Left forelimb (tissue), 1 donor: ENCODE measurements around the gene CDKAL1.
"Not testable (repeated sequence)": the region's sequence is repeated elsewhere in the genome, so short reads cannot be mapped to it uniquely, and the experiment has no call there.

Source experiments
- DNase-seq: peaks from one replicate; pipeline ENCODE4 v3.0.0-alpha.2; 2018; ENCODE audit warnings: low spot score

The CDKAL1 gene

DNA sequence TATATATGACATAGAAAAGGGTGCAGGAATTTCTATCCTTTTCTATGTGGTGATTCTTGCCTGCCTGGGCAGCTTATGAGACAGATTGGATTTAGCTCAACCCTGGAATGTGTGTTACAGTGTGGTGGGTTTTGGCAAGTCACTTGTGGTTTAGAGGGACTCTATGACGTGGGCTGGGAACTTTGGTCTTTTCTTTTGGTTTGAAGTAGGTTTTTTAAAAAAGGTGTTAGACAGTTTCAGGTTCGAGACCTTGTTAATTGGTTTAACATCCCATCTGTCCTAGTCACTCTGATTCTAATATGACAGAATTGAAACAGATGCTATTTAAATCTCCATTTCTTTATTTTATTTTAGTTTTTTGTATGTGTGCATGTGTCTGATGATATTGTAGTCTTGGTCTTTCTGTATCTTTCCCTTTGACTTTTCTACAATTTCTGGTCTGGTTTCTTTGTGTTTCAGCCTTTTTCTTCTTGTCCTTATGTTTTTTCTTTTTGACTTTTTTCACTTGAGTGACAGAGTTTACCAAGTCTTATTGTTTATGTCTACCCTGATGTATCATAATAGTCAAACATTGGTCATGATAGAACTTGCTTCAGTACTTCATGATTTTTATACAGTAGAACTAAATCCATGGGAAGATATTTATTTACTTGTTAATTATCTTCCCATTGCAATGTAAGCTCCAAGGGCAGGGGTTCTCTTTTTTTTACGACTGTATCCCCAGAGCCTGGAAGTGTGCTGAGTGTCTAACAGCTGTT, 174.3 kb downstream of the CDKAL1 start:
- DNase-seq = no peak

DNA sequence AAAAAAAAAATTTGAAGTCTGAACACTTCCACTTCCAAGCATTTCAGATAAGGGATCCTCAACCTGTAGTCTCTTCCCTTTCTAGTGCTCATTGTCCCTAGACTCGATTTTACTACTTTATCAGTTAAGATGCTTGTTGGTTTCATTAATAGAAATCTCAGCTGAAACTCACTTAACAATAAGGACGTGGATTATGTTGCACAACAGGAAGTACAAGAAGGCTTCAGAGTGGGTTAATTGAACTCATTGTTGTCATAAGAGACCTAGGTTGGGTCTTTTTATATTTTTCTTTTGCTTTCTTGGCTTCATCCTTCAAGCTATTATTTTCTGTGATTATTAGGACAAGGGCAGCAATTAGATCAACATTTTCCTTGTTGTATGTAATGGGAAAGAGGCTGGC, 175.2 kb downstream of the CDKAL1 start:
- DNase-seq = no peak

DNA sequence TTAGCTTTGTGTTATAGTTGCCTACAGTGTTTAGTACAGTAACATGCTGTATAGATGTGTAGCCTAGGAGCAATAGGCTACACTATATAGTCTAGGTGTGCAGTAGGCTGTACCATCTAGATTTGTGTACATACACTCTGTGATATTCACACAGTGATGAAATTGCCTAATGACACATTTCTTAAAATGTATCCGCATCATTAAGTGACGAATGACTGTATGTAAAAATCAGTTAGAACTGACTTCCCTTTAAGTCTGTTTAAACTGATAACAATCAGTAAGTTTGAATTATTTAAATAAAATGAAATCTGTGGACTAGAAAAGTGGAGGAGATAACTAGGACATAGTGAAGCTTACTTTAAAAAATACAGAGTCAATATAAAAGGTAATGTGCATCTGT, 176.1 kb downstream of the CDKAL1 start:
- DNase-seq = no peak

DNA sequence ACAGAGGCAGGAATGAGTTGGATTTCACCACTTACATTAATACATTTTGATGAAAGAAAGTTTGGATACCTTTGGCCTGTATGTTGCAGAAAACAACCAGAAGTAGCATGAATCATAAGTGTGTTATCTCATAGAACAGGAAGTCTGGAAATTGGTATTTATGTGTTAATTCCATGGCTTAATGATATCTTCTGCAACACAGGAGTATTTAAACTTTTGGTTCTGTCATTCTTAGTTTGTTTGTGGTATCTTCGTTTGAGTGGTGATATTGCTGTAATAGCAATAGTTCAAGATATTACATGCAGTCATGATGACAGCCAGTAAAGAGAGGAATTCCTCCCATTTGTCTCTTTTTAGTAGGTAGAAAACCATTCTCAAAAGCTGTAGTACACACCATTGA, 177.3 kb downstream of the CDKAL1 start:
- DNase-seq = no peak

DNA sequence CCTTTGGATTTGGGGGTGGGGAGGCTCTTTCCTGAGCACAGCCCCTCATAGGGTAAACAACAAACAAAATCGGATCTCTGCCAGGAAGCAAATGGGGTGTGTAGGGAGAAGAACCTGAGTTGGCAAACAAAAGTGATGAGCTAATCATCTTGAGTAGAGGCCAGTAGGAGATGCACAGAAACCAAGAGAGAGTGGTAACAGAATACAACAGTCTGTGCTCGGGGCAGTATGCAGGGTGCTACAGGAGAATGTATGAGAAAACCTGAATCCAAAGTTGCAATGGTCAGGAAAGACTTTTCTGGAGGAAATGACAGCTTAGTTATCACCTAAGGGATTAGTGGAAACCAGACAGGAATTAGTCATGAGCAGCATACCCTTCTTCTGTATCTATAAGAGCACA, 177.8 kb downstream of the CDKAL1 start:
- DNase-seq = no peak

DNA sequence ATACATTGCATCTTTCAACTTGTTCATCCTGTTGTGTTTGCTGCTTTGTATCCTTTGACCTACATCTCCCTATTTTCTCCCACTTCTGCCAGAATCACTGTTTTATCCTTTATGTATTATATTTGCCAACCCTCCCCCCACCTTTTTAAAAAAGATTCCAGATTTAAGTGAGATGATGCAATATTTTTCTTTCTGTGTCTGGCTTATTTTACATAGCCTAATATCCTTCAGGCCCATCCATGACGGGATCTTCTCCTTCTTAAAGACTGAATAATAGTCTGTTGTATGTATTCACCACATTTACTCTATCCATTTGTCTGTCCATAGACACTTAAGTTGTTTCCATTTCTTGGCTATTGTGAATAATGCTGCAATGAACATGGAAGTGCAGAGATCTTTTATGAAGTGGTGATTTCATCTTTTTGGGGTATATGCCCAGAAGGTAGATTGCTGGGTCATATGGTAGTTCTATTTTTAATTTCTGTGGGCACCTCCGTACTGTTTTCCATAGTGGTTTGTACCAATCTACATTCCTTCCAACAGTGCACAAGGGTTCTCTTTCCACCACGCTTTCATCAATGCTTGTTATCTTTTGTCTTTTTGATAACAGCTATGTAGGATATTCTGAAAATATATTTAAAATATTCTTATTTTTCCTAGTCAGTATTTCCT, 181.0 kb downstream of the CDKAL1 start:
- DNase-seq = no peak

DNA sequence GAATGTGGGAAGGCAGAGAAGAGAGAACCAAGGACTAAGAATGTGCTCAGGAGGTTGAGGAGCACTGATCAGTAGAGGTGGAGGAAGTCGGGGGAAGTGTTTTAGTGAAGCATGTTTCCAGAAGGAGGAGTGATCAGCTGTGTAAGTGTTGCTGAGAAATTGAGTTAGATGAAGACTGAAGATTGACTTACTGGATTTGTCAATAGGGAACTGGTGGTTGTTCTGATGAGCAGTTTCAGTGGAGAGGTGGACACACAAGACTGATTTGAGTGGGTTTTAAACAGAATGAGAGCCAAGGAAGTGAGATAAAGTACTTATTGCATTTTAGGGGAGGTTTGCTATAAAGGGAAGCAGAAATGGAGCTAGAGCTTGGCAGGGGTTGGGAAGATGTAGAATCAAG, 182.6 kb downstream of the CDKAL1 start:
- no peak for DNase-seq

DNA sequence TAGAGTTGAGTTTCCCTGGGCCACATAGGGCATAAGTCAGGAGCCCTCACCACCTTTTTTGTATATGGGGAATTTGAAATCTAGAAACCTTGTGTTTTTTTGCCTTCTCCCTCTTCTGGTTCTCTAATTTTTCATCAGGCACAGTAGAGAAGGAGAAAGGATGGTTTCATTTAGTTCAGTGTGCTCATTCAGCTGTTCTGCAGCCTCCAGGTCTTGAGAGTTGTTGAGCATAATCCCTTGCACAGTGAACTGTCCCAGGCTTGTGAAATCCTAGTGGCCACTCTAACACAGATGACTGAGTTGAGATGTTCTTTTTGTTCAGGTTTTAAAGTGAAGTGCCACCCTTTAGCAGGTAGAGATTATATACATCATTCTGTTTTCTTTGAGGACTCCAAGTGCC, 183.5 kb downstream of the CDKAL1 start:
- no peak for DNase-seq

DNA sequence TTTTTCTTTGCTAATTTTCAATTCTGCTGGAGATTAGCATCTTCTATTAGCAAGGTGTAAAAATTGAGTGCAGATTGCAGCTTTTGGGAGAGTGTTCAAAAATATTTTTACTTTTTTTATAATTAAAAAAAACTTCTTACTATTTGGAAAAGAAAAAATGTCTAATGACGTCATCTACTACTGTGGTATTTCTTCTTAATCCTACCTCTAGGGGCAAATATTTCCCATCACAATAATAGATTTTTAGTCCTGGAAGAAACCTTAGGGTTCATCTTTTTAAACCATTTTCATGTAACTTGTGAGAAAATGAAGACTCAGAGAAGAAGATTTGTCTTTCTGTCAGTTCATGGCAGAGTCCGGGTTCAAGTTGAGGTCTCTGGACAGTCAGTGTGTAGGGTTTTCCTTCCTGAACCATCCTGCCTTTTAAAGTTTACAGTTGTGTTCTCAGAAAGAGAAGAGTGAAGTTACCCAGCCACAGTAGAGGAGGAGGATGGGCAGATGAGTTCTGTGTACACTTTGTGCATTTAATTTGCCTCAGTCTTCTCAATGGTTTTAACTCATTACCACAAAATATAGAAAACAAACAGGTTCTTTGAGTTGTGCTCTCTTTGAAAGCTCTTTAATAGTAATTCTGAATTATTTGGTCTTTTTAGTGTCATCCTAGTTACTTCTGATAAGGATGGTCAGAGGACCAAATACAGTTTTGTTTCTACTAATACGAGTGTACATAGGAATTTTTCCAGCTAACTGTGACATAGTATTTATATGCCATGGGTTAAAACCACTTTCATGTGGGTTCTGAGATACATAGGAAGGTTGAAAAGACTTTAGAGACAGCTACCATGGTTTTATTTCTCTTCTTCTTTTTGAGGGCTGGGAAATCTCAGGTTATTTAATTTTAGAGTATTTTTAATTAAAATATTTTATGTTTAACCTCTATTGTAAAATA, 184.7 kb downstream of the CDKAL1 start:
- DNase-seq = no peak

DNA sequence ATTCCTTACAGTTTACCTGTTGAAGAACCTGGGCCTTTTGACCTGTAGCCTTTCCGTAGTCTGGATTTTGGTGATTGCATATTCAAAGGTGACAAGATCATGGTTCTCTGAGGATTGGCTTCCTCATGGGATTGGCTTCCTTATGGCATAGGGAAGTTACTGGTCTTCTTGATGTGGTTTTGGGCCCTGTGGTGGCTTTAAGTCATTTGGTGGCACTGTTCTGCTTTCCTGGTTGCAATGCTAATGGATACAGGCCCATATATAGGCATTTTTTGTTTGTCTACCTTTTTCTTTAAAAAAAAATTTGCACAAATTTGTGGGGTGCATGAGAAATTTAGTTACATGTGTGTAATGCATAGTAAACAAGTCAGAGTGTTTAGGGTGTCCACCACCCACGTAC, 185.7 kb downstream of the CDKAL1 start:
- no peak for DNase-seq

DNA sequence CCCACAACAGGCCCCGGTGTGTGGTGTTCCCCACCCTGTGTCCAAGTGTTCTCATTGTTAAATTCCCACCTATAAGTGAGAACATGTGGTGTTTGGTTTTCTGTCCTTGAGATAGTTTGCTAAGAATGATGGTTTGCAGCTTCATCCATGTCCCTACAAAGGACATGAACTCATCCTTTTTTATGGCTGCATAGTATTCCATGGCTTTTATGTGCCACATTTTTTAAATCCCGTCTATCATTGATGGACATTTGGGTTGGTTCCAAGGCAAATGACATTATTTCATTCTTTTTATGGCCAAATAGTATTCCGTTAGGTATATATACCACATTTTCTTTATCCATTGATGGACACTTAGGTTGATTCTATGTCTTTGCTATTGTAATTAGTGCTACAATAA, 186.9 kb downstream of the CDKAL1 start:
- DNase-seq = not testable (repeated sequence)

DNA sequence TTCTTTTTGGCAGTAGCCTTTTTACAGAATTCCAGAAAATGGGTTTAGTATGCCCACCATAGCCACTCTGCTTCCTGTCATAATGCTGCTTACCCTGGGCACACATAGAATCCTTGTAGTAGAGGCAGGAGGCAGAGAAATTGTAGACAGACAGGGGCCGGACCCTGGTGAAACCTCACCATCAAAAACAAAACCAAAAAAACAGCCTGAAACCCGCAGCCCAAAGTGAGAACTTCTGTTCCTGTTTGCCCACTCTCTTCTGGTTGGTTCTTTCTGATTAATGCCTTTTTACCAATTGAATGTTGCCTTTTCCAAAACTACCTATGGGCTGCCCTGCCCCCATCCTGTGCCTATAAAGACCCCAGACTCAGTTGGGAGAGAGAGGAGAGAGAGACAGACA, 188.2 kb downstream of the CDKAL1 start:
- DNase-seq = no peak

DNA sequence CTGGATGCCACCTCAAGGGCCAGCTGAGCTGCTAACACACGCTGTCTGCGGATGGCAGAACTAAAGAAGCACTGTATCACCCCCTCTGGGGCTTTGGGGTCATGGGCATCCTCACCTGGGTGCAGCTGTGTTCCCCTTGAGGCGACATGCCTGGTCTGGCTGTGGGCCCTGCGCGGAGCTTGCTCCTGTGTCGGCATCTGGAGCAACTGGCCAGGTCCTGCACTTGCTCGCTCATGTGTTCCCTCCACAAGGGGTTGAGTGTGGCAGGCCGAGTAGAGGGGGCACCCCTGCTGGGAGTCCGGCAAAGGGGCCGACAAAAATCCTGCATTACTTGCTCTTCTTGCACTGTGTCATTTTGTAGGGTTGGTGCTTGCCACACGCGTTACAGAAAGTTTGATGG, 189.0 kb downstream of the CDKAL1 start:
- DNase-seq = no peak

DNA sequence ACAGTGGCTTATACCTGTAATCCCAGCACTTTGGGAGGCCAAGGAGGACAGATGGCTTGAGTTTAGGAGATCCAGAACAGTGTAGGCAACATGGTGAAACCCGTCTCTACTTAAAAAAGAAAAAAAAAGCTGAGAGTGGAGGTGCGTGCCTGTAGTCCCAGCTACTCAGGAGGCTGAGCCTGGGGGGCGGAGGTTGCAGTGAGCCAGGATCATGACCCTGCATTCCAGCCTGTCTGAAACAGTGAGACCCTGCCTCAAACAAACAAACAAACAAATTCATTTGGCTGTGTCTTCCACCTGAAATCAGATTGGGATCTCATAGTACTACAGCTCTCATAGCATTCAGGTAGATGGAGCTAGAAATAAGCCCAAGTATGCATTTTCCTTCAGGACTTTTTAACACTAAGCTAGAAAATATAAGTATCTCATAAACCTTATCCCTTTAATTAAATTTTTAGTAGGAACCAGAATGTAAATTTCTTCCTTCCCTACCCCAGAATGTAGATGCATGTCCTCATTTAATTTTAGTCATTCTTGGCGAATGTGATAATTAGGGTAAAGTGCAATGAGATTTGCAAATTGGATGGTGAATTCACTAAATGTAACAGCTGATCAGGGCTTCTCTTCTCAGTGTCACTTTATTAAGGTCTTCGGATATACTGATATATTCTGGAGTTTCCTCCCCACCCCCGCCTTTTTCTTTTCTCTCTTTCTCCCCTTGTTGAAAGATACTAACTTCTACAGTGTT, 190.4 kb downstream of the CDKAL1 start:
- no peak for DNase-seq

DNA sequence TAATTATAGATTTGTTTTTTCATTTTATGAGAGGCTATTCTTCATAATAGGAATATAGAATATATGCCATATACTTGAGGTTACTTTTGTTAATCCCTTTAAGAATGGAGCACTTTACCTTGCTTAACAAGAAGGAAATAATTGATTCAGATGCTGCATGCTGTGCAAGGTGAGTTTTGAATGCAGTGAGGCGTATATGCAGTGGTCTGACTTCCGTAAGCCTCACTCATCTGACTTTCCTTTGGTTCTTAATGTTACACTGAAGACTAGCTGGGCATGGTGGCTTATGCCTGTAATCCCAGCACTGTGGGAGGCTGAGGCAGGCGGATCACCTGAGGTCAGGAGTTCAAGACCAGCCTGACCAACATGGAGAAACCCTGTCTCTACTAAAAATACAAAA, 191.0 kb downstream of the CDKAL1 start:
- not testable (repeated sequence) for DNase-seq

DNA sequence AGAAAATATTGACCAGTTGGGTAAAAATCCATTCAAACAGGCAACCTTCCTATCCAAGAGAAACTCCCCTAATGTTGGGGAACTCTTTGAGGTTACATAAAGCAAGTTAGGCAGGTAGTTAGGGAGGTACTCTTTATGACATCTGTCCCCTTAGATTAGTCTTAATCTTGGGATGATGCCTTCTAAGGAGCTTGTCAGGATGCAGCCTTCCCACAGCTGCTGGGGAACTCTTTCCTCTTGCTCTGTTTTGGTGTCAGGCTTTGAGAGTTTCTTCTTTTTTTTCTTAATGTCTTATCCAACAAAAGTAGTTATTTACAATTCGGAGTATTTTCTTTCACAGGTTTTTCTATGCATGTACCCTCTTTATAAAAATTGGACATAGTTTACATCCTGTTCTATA, 194.8 kb downstream of the CDKAL1 start:
- no peak for DNase-seq

DNA sequence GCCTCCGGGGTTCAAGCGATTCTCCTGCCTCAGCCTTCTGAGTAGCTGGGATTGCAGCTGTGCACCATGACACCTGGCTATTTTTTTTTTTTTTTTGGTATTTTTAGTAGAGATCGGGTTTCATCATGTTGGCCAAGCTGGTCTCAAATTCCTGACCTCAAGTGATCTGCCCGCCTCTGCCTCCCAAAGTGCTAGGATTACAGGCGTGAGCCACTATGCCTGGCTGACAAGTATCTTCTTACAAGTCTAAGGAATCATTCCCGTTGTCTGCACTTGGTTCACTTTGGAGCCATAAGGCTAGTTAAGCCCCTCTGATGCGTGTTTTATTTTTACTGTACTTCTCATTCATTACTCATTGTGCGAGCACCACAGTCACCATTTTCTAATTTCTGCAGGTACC, 198.1 kb downstream of the CDKAL1 start:
- DNase-seq = not testable (repeated sequence)

DNA sequence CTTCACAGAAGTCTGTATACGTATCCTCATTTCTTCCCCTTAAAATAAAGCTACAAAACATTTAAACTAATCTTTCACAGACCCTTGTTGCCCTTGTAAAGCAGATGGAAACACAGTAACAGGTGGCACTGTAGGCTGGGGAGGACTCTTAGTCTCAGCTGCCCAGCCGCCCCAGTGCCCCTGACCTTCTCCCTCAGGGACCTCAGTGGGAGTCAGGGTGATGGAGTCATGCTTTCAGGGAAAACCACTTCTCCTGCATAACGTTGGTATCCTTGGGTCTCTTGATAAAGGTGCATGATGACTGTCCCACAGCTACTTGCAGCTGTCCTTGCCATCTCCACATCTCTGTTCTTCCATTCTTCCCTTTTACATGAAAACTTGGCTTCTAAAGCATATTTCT, 198.6 kb downstream of the CDKAL1 start:
- DNase-seq = no peak

DNA sequence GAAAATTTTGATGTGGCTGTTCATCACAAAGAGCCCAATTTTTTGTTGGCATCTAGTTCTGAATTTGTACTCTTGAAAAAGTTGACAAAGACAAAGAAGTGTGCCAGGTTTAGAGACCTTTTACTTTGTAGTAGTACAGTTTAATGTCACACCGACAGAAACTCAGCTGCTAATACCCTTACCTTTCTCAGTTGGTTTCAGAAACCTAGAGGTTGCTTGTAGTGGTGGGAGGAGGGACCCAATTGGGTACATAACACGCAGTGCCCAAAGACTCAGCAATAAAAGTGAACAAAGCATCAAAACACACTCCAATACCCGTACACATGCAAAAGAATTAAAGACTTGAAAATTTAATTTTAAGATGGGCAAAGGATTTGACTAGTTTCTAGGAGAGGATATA, 203.7 kb downstream of the CDKAL1 start:
- no peak for DNase-seq

DNA sequence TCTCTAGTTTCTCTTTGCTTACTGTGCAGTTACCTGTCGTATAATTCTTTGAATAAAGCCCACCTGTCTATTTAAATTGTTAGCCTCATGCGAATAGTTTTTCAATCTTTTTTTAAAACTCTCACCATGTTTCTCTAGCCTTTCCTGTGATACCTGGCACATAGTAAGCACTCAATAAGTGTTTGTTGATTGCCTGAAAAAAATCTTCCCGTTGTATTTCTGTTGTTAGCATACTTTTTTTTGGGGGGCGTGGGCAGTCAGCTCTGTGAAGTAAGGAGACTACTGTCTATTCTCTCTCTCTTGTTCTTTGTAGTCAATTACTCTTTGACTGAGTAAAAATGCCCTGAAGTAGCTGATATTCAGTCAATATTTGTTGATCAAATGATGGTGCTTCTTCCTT, 205.8 kb downstream of the CDKAL1 start:
- DNase-seq = no peak

DNA sequence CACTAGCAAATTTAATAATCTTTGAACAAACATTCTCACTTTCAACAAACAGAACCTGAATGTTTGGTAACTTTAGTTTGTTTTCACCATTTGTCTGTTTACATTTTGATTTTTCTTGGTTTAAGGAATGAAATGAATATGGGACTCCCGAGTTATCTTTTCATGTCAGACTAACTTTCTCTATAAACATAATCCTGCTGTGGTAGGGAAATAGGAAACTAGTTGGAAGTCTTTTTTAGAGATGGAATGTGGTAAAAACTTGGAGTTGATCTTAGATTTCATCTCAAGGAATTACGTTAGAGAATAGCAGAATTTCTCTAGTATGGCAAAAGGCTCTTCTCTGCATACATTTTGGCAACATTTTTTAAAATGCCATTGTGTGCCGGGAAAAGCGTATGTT, 206.5 kb downstream of the CDKAL1 start:
- DNase-seq = no peak

DNA sequence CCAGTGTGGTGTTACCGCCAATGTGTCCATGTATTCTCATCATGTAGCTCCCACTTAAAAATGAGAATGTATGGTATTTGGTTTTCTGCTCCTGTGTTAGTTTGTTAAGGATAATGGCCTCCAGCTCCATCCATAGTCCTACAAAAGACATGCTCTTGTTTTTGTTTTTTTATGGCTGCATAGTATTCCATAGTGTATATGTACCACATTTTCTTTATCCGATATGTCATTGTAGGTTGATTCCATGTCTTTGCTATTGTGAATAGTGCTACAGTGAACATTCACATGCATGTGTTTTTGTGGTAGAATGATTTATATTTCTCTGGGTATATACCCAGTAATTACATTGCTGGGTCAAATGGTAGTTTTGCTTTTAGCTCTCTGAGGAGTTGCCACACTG, 207.2 kb downstream of the CDKAL1 start:
- DNase-seq = no peak
